Measurements from ENCODE around the gene TMEM156.
"Not testable (repeated sequence)": the region's sequence is repeated elsewhere in the genome, so short reads cannot be mapped to it uniquely, and the experiment has no call there.

- not testable (repeated sequence) for TF ChIP-seq CTCF, POLR2A (IDR thresholded peaks at IDR 0.05)
Measured at GRCh38 chr4:38941906-38942305, 90.3 kb downstream of the TMEM156 start.

All from esophagus squamous epithelium (tissue), 4 donors.